D721Med (cell line): ENCODE data around the gene PDGFRB.

Experiments used
- DNase-seq: peaks from one replicate; pipeline ENCODE4 v3.0.0; 2011; ENCODE audit warnings: low spot score; ENCODE audit not compliant: insufficient read length
- FAIRE-seq: peaks from 2 replicates; lab custom pipeline; 2011; peaks lifted over from hg19 to GRCh38; lab: Jason Lieb, UNC
- TF ChIP-seq, protein P1 (sequence below): IDR thresholded peaks from 2 replicates; pipeline ENCODE4 v1.5.1; 2012; ENCODE audit warnings: mild to moderate bottlenecking, control low read depth; ENCODE audit not compliant: insufficient read depth; ENCODE audit errors: missing control alignments

The PDGFRB gene

DNA sequence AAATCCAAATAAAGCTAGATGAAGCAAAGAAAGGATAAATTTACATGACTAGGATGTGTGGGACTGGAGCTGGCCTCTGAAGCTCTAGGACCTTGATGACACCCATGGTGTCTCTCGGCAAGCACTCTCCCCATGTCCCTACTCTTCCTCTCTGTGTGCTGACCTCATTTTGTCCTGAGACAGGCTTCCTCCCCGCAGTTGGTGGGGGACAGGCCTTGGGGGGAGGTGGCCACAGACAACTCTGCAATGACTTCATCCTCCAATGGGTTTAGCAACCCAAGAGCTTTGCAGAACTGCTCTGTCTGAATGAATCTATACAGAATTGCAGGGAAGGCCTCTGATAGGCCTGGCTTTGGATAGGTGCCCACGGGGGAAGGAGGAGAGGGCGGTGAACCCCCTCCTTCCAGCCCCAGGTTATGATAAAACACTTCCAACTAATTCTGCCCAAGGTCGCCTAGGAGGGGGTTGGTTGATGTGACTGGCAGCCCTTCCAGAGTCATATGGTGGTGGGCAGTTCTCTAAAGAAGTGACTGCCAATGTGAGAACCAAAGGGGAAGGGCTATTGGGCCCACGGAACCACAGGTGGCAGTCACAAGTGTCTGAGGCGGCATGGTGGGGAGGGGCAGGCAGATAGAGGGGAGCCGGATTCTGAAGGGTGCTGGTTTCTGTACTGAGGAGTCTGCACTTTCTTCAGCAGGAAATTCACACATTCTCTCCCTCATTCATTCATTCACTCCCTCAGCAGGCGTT lies 40.3 kb upstream of the PDGFRB start:
- FAIRE-seq, result no peak
- TF ChIP-seq, protein P1, sequence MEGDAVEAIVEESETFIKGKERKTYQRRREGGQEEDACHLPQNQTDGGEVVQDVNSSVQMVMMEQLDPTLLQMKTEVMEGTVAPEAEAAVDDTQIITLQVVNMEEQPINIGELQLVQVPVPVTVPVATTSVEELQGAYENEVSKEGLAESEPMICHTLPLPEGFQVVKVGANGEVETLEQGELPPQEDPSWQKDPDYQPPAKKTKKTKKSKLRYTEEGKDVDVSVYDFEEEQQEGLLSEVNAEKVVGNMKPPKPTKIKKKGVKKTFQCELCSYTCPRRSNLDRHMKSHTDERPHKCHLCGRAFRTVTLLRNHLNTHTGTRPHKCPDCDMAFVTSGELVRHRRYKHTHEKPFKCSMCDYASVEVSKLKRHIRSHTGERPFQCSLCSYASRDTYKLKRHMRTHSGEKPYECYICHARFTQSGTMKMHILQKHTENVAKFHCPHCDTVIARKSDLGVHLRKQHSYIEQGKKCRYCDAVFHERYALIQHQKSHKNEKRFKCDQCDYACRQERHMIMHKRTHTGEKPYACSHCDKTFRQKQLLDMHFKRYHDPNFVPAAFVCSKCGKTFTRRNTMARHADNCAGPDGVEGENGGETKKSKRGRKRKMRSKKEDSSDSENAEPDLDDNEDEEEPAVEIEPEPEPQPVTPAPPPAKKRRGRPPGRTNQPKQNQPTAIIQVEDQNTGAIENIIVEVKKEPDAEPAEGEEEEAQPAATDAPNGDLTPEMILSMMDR, result no peak
- DNase-seq, result no peak

- DNase-seq (no peak), FAIRE-seq (no peak)
- TF ChIP-seq, protein P1, result no peak
Measured at GRCh38 chr5:150192462-150192861, 36.8 kb upstream of the PDGFRB start.

DNA sequence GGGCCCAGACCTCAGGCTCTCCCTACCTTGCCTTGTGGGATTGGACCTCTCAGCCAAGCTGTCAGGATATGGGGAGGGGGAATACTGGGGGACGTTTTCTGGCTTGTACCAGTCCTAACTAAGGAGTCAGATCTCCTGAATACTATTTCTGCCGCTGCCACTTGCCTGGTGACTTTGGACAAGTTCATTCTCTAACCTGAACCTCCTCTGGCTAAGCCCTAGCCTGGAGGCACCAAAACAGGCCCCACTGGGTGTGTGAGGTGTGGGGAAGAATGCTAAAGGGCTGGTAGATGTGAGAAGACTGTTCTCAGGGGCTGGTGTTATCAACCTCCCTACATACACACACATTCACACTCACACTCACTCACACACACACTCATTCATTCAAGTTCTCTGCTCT lies 35.3 kb upstream of the PDGFRB start:
- TF ChIP-seq, protein P1, result no peak
- no peak for DNase-seq
- no peak for FAIRE-seq

GRCh38 chr5:150190503-150190979 lies 34.9 kb upstream of the PDGFRB start:
- FAIRE-seq (no peak), DNase-seq (no peak)
- TF ChIP-seq, protein P1, result no peak

DNA sequence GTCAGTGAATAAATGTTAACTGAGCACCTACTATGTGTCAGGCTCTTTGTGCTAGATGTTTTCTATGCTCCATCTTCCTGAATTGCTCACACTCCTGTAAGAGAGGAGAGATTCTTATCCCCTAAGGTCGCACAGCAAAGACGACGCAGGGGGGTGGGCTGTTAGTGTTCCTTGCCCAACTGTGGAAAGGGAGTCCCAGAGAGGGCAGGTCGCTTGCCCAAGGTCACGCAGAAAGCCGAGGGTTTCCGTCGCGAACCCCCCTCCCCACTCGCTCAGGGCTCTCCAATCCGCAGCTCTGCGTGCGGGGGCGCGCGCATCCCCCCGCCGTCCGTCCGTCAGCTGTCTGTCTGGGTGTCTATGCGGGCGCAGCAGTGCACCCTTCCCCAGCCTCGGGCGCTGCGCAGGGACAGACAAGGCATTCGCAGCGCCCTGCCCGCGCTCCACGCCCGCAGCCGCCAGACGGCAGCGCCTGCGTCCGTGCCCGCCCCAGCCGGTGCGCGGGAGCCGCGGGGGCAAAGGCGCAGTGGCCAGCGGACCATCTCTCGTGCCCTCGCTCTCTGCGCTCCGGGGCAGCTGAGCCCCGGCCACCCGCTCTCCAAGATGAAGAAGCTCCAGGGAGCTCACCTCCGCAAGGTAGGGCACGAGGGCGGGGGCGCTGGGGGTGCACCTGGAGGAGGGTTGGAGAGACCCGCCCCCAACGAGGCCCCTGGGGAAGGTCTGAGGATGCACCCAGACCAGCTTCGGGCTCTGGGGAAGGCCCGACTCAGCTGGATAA lies 34.3 kb upstream of the PDGFRB start, which contains the start of gene SLC6A7:
Gene SLC6A7, plus strand, starts transcription at position 335 of the 775 bp plus-strand sequence. Its CDS starts 266 bp downstream, at position 601.
- TF ChIP-seq, protein P1, result no peak
- no peak for DNase-seq
- FAIRE-seq, result no peak

- DNase-seq, result no peak
- TF ChIP-seq, protein P1, result no peak
- no peak for FAIRE-seq
Measured at GRCh38 chr5:150189326-150189725, 33.7 kb upstream of the PDGFRB start.
